GM10248 (cell line): ENCODE data around the gene TEX48.

Experiments used
- CTCF ChIA-PET: fragments of 300-600 bp; sonication (Branson Sonifier 250); formaldehyde crosslinking; extraction: SDS; loops from one replicate; lab custom pipeline; 2021; ENCODE audit warnings: antibody characterized with exemption; lab: Yijun Ruan, JAX
- POLR2A ChIA-PET: fragments of 350-650 bp; sonication (Branson Sonifier 250); formaldehyde crosslinking; extraction: SDS; loops from one replicate; lab custom pipeline; 2020; ENCODE audit warnings: antibody characterized with exemption; lab: Yijun Ruan, JAX
- DNase-seq: peaks from one replicate; pipeline ENCODE4 v3.0.0; 2012; ENCODE audit errors: extremely low spot score
- CTCF ChIP-seq: IDR thresholded peaks from 2 replicates; pipeline ENCODE4 v1.5.1; 2012; ENCODE audit warnings: mild to moderate bottlenecking, low read depth; ENCODE audit errors: extremely low read depth, missing control alignments, control extremely low read depth

Gene TEX48

DNA sequence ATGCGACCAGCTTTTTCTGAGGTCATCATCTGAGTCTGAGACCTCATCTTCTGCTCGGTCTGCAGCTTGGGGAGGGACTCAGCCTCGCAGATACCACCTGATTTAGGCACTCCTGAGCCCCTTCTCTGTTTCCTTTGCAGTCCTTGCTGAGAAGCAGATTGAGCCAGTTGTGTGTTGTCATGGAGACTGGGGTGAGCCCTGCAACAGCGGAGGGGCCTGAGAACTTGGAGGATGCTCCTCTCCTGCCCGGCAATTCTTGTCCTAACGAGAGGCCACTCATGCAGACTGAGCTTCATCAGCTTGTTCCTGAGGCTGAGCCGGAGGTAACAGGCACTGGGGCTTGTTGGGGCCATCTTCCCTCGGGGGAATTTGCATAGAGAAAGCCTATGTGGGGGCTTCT is 43.6 kb downstream of the TEX48 start:
- DNase-seq = no peak
- TF ChIP-seq CTCF = no peak
- ChIA-PET CTCF (interaction anchor here (0.8 to 1.4 kb wide), 3 partner anchors 15 to 151 kb away, joined by 3 to 4 read pairs (median 3); no protein-coding TSS in a partner anchor), POLR2A (interaction anchor here (0.6 kb wide), 1 partner anchor 44 kb away, joined by 6 read pairs; no protein-coding TSS in a partner anchor)

DNA sequence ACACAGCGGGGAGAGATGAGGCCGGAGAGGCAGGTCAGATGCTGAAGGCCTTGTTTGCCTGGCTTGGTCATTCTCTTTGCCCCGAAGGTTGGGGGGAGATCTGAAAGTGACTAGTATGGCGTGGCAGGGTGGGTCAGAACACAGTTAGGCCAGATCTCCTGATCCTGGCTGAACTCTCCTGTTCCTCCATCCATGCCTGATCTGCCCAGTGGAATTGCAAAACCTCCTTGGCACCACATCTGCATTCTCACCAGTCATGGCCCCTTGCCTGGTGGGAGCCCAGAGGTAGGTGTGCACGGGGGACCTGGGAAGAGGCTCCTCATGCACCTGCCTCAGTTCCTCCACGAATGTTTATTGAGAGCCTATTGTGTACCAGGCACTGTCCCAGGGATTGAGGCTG is 47.6 kb downstream of the TEX48 start:
- CTCF ChIA-PET = interaction anchor here (0.6 to 1.1 kb wide), 2 partner anchors 18 to 42 kb away, joined by 3 to 4 read pairs; no protein-coding TSS in a partner anchor
- DNase-seq = no peak
- POLR2A ChIA-PET = no interaction called here
- TF ChIP-seq CTCF = no peak

- TF ChIP-seq CTCF = no peak
- ChIA-PET CTCF (interaction anchor here (0.6 to 7.5 kb wide), 4 partner anchors 14 to 146 kb away, joined by 4 to 35 read pairs (median 4); no protein-coding TSS in a partner anchor), POLR2A (no interaction called here)
- no peak for DNase-seq
Observed at GRCh38 chr9:114633438-114634089, 48.4 kb downstream of the TEX48 start.

DNA sequence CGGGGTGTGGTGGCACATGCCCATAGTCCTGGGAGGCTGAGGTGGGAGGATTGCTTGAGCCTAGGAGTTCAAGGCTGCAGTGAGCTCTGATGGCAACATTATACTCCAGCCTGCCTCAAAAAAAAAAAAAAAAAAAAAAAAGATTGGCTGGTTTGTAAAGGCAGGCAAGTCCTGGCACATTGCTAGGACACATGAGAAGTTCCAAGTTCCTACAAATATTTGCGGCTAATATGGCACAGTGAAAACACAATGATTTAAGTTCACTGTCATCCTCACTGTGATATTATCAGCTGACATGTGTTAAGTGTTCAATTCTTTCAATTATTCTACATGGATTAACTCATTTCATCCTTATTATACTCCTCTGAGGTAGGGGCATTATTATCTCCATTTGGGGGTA is 50.8 kb downstream of the TEX48 start:
- no peak for DNase-seq
- ChIA-PET POLR2A (no interaction called here), CTCF (interaction anchor here (7.5 kb wide), 1 partner anchor 22 kb away, joined by 35 read pairs; no protein-coding TSS in a partner anchor)
- TF ChIP-seq CTCF = no peak

- ChIA-PET CTCF (interaction anchor here (0.6 to 7.5 kb wide), 4 partner anchors 15 to 224 kb away, joined by 3 to 35 read pairs (median 3); no protein-coding TSS in a partner anchor), POLR2A (interaction anchor here (0.5 to 1.0 kb wide), 2 partner anchors 42 to 527 kb away, joined by 3 to 5 read pairs; partner anchors contain the start of gene ATP6V1G1)
- TF ChIP-seq CTCF = no peak
- DNase-seq = no peak
Observed at GRCh38 chr9:114629563-114630090, 52.4 kb downstream of the TEX48 start.

GRCh38 chr9:114627553-114627952 is 54.4 kb downstream of the TEX48 start:
- CTCF ChIA-PET = interaction anchor here (0.9 to 7.5 kb wide), 3 partner anchors 10 to 222 kb away, joined by 3 to 35 read pairs (median 4); no protein-coding TSS in a partner anchor
- POLR2A ChIA-PET = no interaction called here
- no peak for TF ChIP-seq CTCF
- DNase-seq = no peak
